IMR-90 (cell line): ENCODE results near the gene CRIM1. TPM values are rescaled to one million over a fixed set of nuclear protein-coding genes. Genes with fewer than 3 reads are reported as not detected.

Experiments used
- ATAC-seq: fragments of 200-7000 bp; cut with Tn5 transposase; 2 replicates; pipeline ENCODE4 v1.9.1; 2020; ENCODE audit warnings: low read depth, mild to moderate bottlenecking, moderate library complexity
- Bru-seq: library from RNA; stranded (reverse); fragments of 400-500 nt; gene quantifications from one replicate; lab custom pipeline; 2021; lab: Mats Ljungman, UMichigan
- BruChase-seq, 2 experiments: library from RNA; stranded (reverse); fragments of 400-500 nt; gene quantifications; one replicate each; lab custom pipeline; 2021; lab: Mats Ljungman, UMichigan
- BruUV-seq: library from RNA; stranded (reverse); fragments of 400-500 nt; replicated peaks from 2 replicates; lab custom pipeline; 2021; lab: Mats Ljungman, UMichigan
- CTCF ChIA-PET: fragments of 300-600 bp; formaldehyde crosslinking; extraction: SDS; loops from one replicate; lab custom pipeline; 2021; ENCODE audit warnings: antibody characterized with exemption; lab: Yijun Ruan, JAX
- POLR2A ChIA-PET: fragments of 300-600 bp; sonication (Branson Sonifier 250); formaldehyde crosslinking; loops from one replicate; lab custom pipeline; 2022; ENCODE audit warnings: antibody characterized with exemption; ENCODE audit not compliant: unreplicated experiment; lab: Charles Lee
- DNase-seq: peaks from one replicate; pipeline ENCODE4 v3.0.0; 2013
- H2AFZ ChIP-seq: replicated peaks from 2 replicates; pipeline ENCODE3; 2013; ENCODE audit warnings: low read length, mild to moderate bottlenecking; ENCODE audit not compliant: poor library complexity
- H2AK5ac ChIP-seq: 2 replicates; pipeline ENCODE4 v1.6.1; 2013; ENCODE audit warnings: low read depth, low read length, inconsistent platforms
- H2AK9ac ChIP-seq: replicated peaks from 2 replicates; pipeline ENCODE3; 2013; ENCODE audit warnings: mild to moderate bottlenecking, low read depth, low read length, moderate library complexity; ENCODE audit not compliant: poor library complexity
- H2BK120ac ChIP-seq: 2 replicates; pipeline ENCODE4 v1.6.1; 2013; ENCODE audit warnings: low read depth, low read length, inconsistent platforms
- H2BK15ac ChIP-seq: 3 replicates; pipeline ENCODE4 v1.6.1; 2013; ENCODE audit warnings: low read depth, low read length, inconsistent platforms
- H2BK20ac ChIP-seq: 2 replicates; pipeline ENCODE4 v1.6.1; 2013; ENCODE audit warnings: low read depth, mild to moderate bottlenecking, inconsistent platforms, low read length, moderate library complexity
- H2BK5ac ChIP-seq: 2 replicates; pipeline ENCODE4 v1.6.1; 2013; ENCODE audit warnings: mild to moderate bottlenecking, low read depth, low read length, inconsistent platforms; ENCODE audit not compliant: poor library complexity, severe bottlenecking
- H3K14ac ChIP-seq: replicated peaks from 2 replicates; pipeline ENCODE4 v1.6.1; 2013; ENCODE audit warnings: low read depth, low read length, inconsistent platforms
- H3K18ac ChIP-seq: 2 replicates; pipeline ENCODE4 v1.6.1; 2013; ENCODE audit warnings: low read depth, low read length, control low read depth
- H3K23ac ChIP-seq: 2 replicates; pipeline ENCODE4 v1.6.1; 2013; ENCODE audit warnings: low read depth, low read length, inconsistent platforms
- H3K27ac ChIP-seq: 2 replicates; pipeline ENCODE4 v1.5.1; 2013; ENCODE audit warnings: mild to moderate bottlenecking, control low read depth, low read length; ENCODE audit not compliant: insufficient read depth
- H3K27me3 ChIP-seq: 2 replicates; pipeline ENCODE4 v1.6.1; 2013; ENCODE audit warnings: low read length; ENCODE audit not compliant: control insufficient read depth, insufficient read depth
- H3K36me3 ChIP-seq: 2 replicates; pipeline ENCODE4 v1.6.1; 2013; ENCODE audit warnings: low read length, mixed read lengths; ENCODE audit not compliant: control insufficient read depth, insufficient read depth
- H3K4ac ChIP-seq: 2 replicates; pipeline ENCODE4 v1.6.1; 2013; ENCODE audit warnings: low read depth, low read length, inconsistent platforms
- H3K4me1 ChIP-seq: 2 replicates; pipeline ENCODE4 v1.6.1; 2013; ENCODE audit warnings: low read length, mixed read lengths; ENCODE audit not compliant: control insufficient read depth, insufficient read depth
- H3K4me2 ChIP-seq: 2 replicates; pipeline ENCODE4 v1.6.1; 2013; ENCODE audit warnings: low read depth, mild to moderate bottlenecking, control low read depth, low read length, moderate library complexity
- H3K4me3 ChIP-seq: 2 replicates; pipeline ENCODE4 v1.5.1; 2013; ENCODE audit warnings: low read depth, mild to moderate bottlenecking, control low read depth, low read length, moderate library complexity; ENCODE audit not compliant: insufficient read depth
- H3K56ac ChIP-seq: 2 replicates; pipeline ENCODE4 v1.6.1; 2013; ENCODE audit warnings: low read length, inconsistent platforms; ENCODE audit not compliant: insufficient read depth; ENCODE audit errors: extremely low read depth
- H3K79me1 ChIP-seq, 2 experiments: 2 replicates each; pipeline ENCODE4 v1.6.1; 2013; ENCODE audit warnings: low read length in 2 of 2, inconsistent platforms in 1 of 2, low read depth in 1 of 2
- H3K9ac ChIP-seq: 2 replicates; pipeline ENCODE4 v1.6.1; 2013; ENCODE audit warnings: low read depth, low read length, control low read depth
- H3K9me1 ChIP-seq: 2 replicates; pipeline ENCODE4 v1.6.1; 2013; ENCODE audit warnings: low read length, inconsistent platforms; ENCODE audit not compliant: insufficient read depth
- H3K9me3 ChIP-seq: 2 replicates; pipeline ENCODE4 v1.6.1; 2013; ENCODE audit warnings: low read length; ENCODE audit not compliant: control insufficient read depth, insufficient read depth
- H4K20me1 ChIP-seq: 2 replicates; pipeline ENCODE4 v1.6.1; 2013; ENCODE audit warnings: low read length, inconsistent platforms; ENCODE audit not compliant: insufficient read depth
- H4K5ac ChIP-seq: 2 replicates; pipeline ENCODE4 v1.6.1; 2013; ENCODE audit warnings: mild to moderate bottlenecking, low read depth, low read length, control low read depth
- H4K8ac ChIP-seq, 2 experiments: 2 replicates each; pipeline ENCODE4 v1.6.1; 2013; ENCODE audit warnings: low read depth in 2 of 2, low read length in 2 of 2, control low read depth in 1 of 2, inconsistent platforms in 1 of 2
- H4K91ac ChIP-seq: 2 replicates; pipeline ENCODE4 v1.6.1; 2013; ENCODE audit warnings: low read depth, low read length, inconsistent platforms; ENCODE audit not compliant: insufficient read depth
- BHLHE40 ChIP-seq: fragments of 150-350 bp; IDR thresholded peaks from 2 replicates; pipeline ENCODE4 v1.6.1; 2016; ENCODE audit warnings: mild to moderate bottlenecking, low read depth, low read length
- ELK1 ChIP-seq: fragments of 150-350 bp; IDR thresholded peaks from 2 replicates; pipeline ENCODE4 v1.6.1; 2016; ENCODE audit warnings: low read depth, mild to moderate bottlenecking, low read length, moderate library complexity, borderline replicate concordance
- MAZ ChIP-seq: IDR thresholded peaks from 2 replicates; pipeline ENCODE4 v1.6.1; 2012; ENCODE audit warnings: low read depth, mild to moderate bottlenecking, low read length, improper control_type of control experiment, moderate library complexity, borderline replicate concordance
- MXI1 ChIP-seq: IDR thresholded peaks from 2 replicates; pipeline ENCODE4 v1.6.1; 2012; ENCODE audit warnings: low read depth, mild to moderate bottlenecking, low read length, moderate library complexity, borderline replicate concordance
- POLR2A ChIP-seq: IDR thresholded peaks from 2 replicates; pipeline ENCODE4 v1.6.1; 2012; ENCODE audit warnings: mild to moderate bottlenecking, low read depth, low read length
- RAD21 ChIP-seq: IDR thresholded peaks from 2 replicates; pipeline ENCODE4 v1.6.1; 2012; ENCODE audit warnings: low read length, improper control_type of control experiment
- WGBS, 2 experiments: methylation state at CpG; one replicate each; pipeline versions ENCODE4 v1.1.5 to v1.1.7; 2013; ENCODE audit warnings: missing lambda C conversion rate in 2 of 2; ENCODE audit not compliant: insufficient read length in 1 of 2; ENCODE audit errors: extremely low coverage in 2 of 2; 5-methylcytosine and 5-hydroxymethylcytosine counted together
- dilution Hi-C: fragments of 300-500 bp; cut with HindIII; formaldehyde crosslinking; loops from one replicate; pipeline ENCODE4 v1.14.3; 2018; ENCODE audit warnings: low sequenced_read_pairs; ENCODE audit not compliant: unreplicated experiment
- in situ Hi-C: fragments of 300-500 bp; cut with MboI; formaldehyde crosslinking; loops from 3 replicates; pipeline ENCODE4 v1.14.3; 2019; ENCODE audit warnings: low sequenced_read_pairs, inconsistent platforms, mixed read lengths
- intact Hi-C: fragments of 100-400 bp; cut with micrococcal nuclease; formaldehyde crosslinking; loops from 2 replicates; pipeline ENCODE4 v1.10.0; 2022
- long read RNA-seq: library from polyadenylated mRNA; unstranded; transcript quantifications from one replicate; pipeline ENCODE4 v2.0.0, GENCODE V29; 2021; ENCODE audit not compliant: unreplicated experiment
- polyA plus RNA-seq, 3 experiments: library from polyadenylated mRNA; depleted of rRNA; stranded (reverse); fragments of >200 nt; gene quantifications; 2 replicates each; pipeline ENCODE4 v1.2.3, GENCODE V29; 2012; ENCODE audit warnings: low replicate concordance in 1 of 3
- total RNA-seq: library from RNA; depleted of rRNA; stranded (reverse); fragments of >200 nt; gene quantifications from 2 replicates; pipeline ENCODE4 v1.2.3, GENCODE V29; 2012; rRNA removed

Gene CRIM1
- total RNA-seq (436 and 490 TPM in 2 replicates), polyA plus RNA-seq (2012; rRNA removed) (285 and 316 TPM in 2 replicates), Bru-seq, nascent RNA (percentile 99 among the genes with signal in this experiment), BruChase-seq, experiment 1, labeled RNA remaining after a 6-hour chase (percentile 93 among the genes with signal in this experiment), BruChase-seq, experiment 2, labeled RNA remaining after a 2-hour chase (percentile 91 among the genes with signal in this experiment)
- polyA plus RNA-seq (2012; cell fraction: cytosol; rRNA removed) = 203 and 263 TPM in 2 replicates
- 109 and 133 TPM in 2 replicates for polyA plus RNA-seq (2012; cell fraction: nucleus; rRNA removed; ENCODE audit: low replicate concordance)
- long read RNA-seq, full-length matches to known transcripts = 13 of 80 reads
- long read RNA-seq, partial matches to known transcripts = 30 of 80 reads
- long read RNA-seq, other reads (novel, unspliced or antisense) = 37 of 80 reads

- peak within 1 kb of the TSS; percentile 95 for H3K56ac ChIP-seq
- H2BK20ac ChIP-seq = peak within 1 kb of the TSS; percentile 1
- POLR2A ChIA-PET = interaction anchor here (0.5 to 1.0 kb wide), 7 partner anchors 17 to 1931 kb away, joined by 3 to 9 read pairs (median 4); no protein-coding TSS in a partner anchor
- TF ChIP-seq ELK1 = no peak
- peak; percentile 41; the same call in 1 of the 2 replicates for TF ChIP-seq MXI1
- peak; percentile 88 for TF ChIP-seq MAZ
- 0 out of 2 replicates have a peak, but pooled peaks have one; percentile 13 for TF ChIP-seq RAD21
- no peak for TF ChIP-seq BHLHE40
- TF ChIP-seq POLR2A = peak; percentile 98
- H2AK9ac ChIP-seq = peak within 1 kb of the TSS; percentile 90
- peak within 1 kb of the TSS; percentile 32 for H2AK5ac ChIP-seq
- peak within 1 kb of the TSS; percentile 92 for H3K27ac ChIP-seq
- BruUV-seq = no TSS peak
- H3K18ac ChIP-seq = peak within 1 kb of the TSS; percentile 76
- H3K14ac ChIP-seq = peak within 1 kb of the TSS; percentile 90
- peak; percentile 77 for ATAC-seq
- DNase-seq = peak; percentile 91
- H3K9me3 ChIP-seq = no peaks in the 10 kb centered on the region
- H4K20me1 ChIP-seq = peaks cover 50% of the 10 kb centered on the region
- H2AFZ ChIP-seq = peak within 1 kb of the TSS; percentile 89
- peaks cover 2% of the 10 kb centered on the region; the same call in 1 of the 2 replicates for H3K36me3 ChIP-seq
- peak within 1 kb of the TSS; percentile 91 for H2BK5ac ChIP-seq
- CTCF ChIA-PET = interaction anchor here (2.0 kb wide), 1 partner anchor 309 kb away, joined by 7 read pairs; no protein-coding TSS in a partner anchor
- dilution Hi-C loops (no loop called here), in situ Hi-C loops (no loop called here), intact Hi-C loops (loop anchor here (5.0 kb wide), 1 partner anchor 97 kb away; no protein-coding TSS in a partner anchor)
- H3K4ac ChIP-seq = peak within 1 kb of the TSS; percentile 83
- WGBS, 2 experiments = 5% methylated on average over 11 of the region's 82 CpGs; no CpG with 5 or more reads in 1 of the 2 experiments
- H2BK120ac ChIP-seq = peak within 1 kb of the TSS; percentile 54
- peak within 1 kb of the TSS; percentile 95 for H3K9ac ChIP-seq
- H4K5ac ChIP-seq = peak within 1 kb of the TSS; percentile 46
- H4K8ac ChIP-seq = peak within 1 kb of the TSS; percentile 35 to 70
- no peaks in the 10 kb centered on the region for H3K27me3 ChIP-seq
- H3K23ac ChIP-seq = peak within 1 kb of the TSS; percentile 95
- peaks cover 13 to 35% of the 10 kb centered on the region in 2 experiments for H3K79me1 ChIP-seq
- H3K4me2 ChIP-seq = peak within 1 kb of the TSS; percentile 98
- H3K4me1 ChIP-seq = peaks cover 10% of the 10 kb centered on the region
- H3K9me1 ChIP-seq = peaks cover 8% of the 10 kb centered on the region; the same call in 1 of the 2 replicates
- H4K91ac ChIP-seq = peak within 1 kb of the TSS; percentile 46
- peak within 1 kb of the TSS; percentile 46; the same call in 2 of the 3 replicates for H2BK15ac ChIP-seq
- H3K4me3 ChIP-seq = peak within 1 kb of the TSS; percentile 96
These were observed at the start of gene CRIM1 for GRCh38 chr2:36355151-36355889. CRIM1 (plus strand) TSS chr2:36355778; CDS start chr2:36356293, 515 bp downstream.
